Measurements from ENCODE around the gene NELFE.

- TF ChIP-seq, protein P1, sequence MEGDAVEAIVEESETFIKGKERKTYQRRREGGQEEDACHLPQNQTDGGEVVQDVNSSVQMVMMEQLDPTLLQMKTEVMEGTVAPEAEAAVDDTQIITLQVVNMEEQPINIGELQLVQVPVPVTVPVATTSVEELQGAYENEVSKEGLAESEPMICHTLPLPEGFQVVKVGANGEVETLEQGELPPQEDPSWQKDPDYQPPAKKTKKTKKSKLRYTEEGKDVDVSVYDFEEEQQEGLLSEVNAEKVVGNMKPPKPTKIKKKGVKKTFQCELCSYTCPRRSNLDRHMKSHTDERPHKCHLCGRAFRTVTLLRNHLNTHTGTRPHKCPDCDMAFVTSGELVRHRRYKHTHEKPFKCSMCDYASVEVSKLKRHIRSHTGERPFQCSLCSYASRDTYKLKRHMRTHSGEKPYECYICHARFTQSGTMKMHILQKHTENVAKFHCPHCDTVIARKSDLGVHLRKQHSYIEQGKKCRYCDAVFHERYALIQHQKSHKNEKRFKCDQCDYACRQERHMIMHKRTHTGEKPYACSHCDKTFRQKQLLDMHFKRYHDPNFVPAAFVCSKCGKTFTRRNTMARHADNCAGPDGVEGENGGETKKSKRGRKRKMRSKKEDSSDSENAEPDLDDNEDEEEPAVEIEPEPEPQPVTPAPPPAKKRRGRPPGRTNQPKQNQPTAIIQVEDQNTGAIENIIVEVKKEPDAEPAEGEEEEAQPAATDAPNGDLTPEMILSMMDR (IDR thresholded peaks at IDR 0.05; ENCODE audit: low read depth, low read length, missing input control) = no peak
- TF ChIP-seq MAX (IDR thresholded peaks at IDR 0.05) (no peak), RXRA (IDR thresholded peaks at IDR 0.05) (no peak), ZBTB33 (IDR thresholded peaks at IDR 0.05) (no peak), RAD21 (IDR thresholded peaks at IDR 0.05) (no peak), SP1 (IDR thresholded peaks at IDR 0.05) (no peak), YY1 (IDR thresholded peaks at IDR 0.05) (no peak), JUND (IDR thresholded peaks at IDR 0.05) (no peak), GABPA (IDR thresholded peaks at IDR 0.05 in 1 of 2, conservative IDR thresholded peaks at IDR 0.05 in 1 of 2) (no peak)
- TF ChIP-seq, protein P2, sequence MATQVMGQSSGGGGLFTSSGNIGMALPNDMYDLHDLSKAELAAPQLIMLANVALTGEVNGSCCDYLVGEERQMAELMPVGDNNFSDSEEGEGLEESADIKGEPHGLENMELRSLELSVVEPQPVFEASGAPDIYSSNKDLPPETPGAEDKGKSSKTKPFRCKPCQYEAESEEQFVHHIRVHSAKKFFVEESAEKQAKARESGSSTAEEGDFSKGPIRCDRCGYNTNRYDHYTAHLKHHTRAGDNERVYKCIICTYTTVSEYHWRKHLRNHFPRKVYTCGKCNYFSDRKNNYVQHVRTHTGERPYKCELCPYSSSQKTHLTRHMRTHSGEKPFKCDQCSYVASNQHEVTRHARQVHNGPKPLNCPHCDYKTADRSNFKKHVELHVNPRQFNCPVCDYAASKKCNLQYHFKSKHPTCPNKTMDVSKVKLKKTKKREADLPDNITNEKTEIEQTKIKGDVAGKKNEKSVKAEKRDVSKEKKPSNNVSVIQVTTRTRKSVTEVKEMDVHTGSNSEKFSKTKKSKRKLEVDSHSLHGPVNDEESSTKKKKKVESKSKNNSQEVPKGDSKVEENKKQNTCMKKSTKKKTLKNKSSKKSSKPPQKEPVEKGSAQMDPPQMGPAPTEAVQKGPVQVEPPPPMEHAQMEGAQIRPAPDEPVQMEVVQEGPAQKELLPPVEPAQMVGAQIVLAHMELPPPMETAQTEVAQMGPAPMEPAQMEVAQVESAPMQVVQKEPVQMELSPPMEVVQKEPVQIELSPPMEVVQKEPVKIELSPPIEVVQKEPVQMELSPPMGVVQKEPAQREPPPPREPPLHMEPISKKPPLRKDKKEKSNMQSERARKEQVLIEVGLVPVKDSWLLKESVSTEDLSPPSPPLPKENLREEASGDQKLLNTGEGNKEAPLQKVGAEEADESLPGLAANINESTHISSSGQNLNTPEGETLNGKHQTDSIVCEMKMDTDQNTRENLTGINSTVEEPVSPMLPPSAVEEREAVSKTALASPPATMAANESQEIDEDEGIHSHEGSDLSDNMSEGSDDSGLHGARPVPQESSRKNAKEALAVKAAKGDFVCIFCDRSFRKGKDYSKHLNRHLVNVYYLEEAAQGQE (IDR thresholded peaks at IDR 0.05) = no peak
Observed at GRCh38 chr6:31915351-31915750, 43.4 kb downstream of the NELFE start.
